Astrocyte of the spinal cord (primary cell): ENCODE measurements around the gene CAPN2.

ENCODE experiments used
- DNase-seq: peaks from one replicate; pipeline ENCODE4 v3.0.0; 2011; ENCODE audit warnings: low read depth, low spot score
- H3K4me3 ChIP-seq: 2 replicates; pipeline ENCODE4 v1.5.1; 2011; ENCODE audit warnings: low read depth, mild to moderate bottlenecking, low read length, moderate library complexity
- CTCF ChIP-seq: IDR thresholded peaks from 2 replicates; pipeline ENCODE4 v1.5.1; 2012; ENCODE audit warnings: low read depth, mild to moderate bottlenecking, low read length, inconsistent platforms
- in situ Hi-C: cut with HindIII; loops from 2 replicates; pipeline ENCODE4 v1.10.0; 2017; ENCODE audit warnings: low sequenced_read_pairs

The CAPN2 gene

GRCh38 chr1:223712194-223712849, at the start of gene CAPN2:
TSS of gene CAPN2 (plus strand) at chr1:223712539. CDS start at chr1:223712641, 102 bp downstream.
- peak; percentile 84 for DNase-seq
- TF ChIP-seq CTCF: peak; percentile 57
- in situ Hi-C loops: no loop called here
- peak within 1 kb of the TSS; percentile 89 for H3K4me3 ChIP-seq

- DNase-seq: no peak
- in situ Hi-C loops: no loop called here
- H3K4me3 ChIP-seq: no peak overlapping the region
- no peak for TF ChIP-seq CTCF
These were observed 49.4 kb upstream of the CAPN2 start for GRCh38 chr1:223662943-223663342.

- DNase-seq: no peak
- no peak for TF ChIP-seq CTCF
- no peak overlapping the region for H3K4me3 ChIP-seq
- in situ Hi-C loops: no loop called here
These were observed 48.2 kb upstream of the CAPN2 start for GRCh38 chr1:223664106-223664505.

- H3K4me3 ChIP-seq: no peak within 1 kb of the TSS
- DNase-seq: no peak
- in situ Hi-C loops: no loop called here
- TF ChIP-seq CTCF: no peak
These were observed 46.6 kb upstream of the CAPN2 start, which contains the start of gene CAPN8 for GRCh38 chr1:223665592-223666312. TSS of gene CAPN8 (minus strand) at chr1:223665701. CDS start at chr1:223665646, 55 bp downstream.

- in situ Hi-C loops: no loop called here
- no peak for TF ChIP-seq CTCF
- no peak overlapping the region for H3K4me3 ChIP-seq
- DNase-seq: no peak
These were observed 44.7 kb upstream of the CAPN2 start for GRCh38 chr1:223667484-223668182.

- no peak overlapping the region for H3K4me3 ChIP-seq
- in situ Hi-C loops: no loop called here
- TF ChIP-seq CTCF: no peak
- DNase-seq: no peak
These were observed 43.1 kb upstream of the CAPN2 start for GRCh38 chr1:223669003-223669795.
